Left renal pelvis (tissue), 4 donors: ENCODE data around the gene DNAAF8. TPM values are rescaled to one million over a fixed set of nuclear protein-coding genes. Genes with fewer than 3 reads are reported as not detected.

ENCODE experiments used
- DNase-seq, 4 donors: peaks; one replicate each; pipeline ENCODE4 v3.0.0-alpha.2; 2013; ENCODE audit warnings: low read depth in 4 of 4, low spot score in 3 of 4
- polyA plus RNA-seq, 4 donors: library from polyadenylated mRNA; unstranded; fragments of 120-200 nt; gene quantifications; one replicate each; pipeline ENCODE4 v1.2.1, GENCODE V29; 2013; ENCODE audit not compliant: insufficient read length in 4 of 4

Gene DNAAF8
- polyA plus RNA-seq, 4 donors, result 0.86 to 2.3 (median 2.0) TPM

GRCh38 chr16:4694642-4695451 is 39.5 kb upstream of the DNAAF8 start:
- no peak for DNase-seq

- no peak for DNase-seq
Measured at GRCh38 chr16:4695473-4696171, 38.7 kb upstream of the DNAAF8 start.

GRCh38 chr16:4696172-4696904 is 38.0 kb upstream of the DNAAF8 start:
- no peak for DNase-seq

- no peak for DNase-seq
Measured at GRCh38 chr16:4696905-4697847, 37.2 kb upstream of the DNAAF8 start.

GRCh38 chr16:4697848-4698291 is 36.5 kb upstream of the DNAAF8 start:
- DNase-seq, result no peak

GRCh38 chr16:4698321-4699045 is 35.9 kb upstream of the DNAAF8 start:
- no peak for DNase-seq

GRCh38 chr16:4699046-4699556 is 35.2 kb upstream of the DNAAF8 start:
- DNase-seq, result no peak

- no peak for DNase-seq
Measured at GRCh38 chr16:4700380-4700996, 33.8 kb upstream of the DNAAF8 start.

GRCh38 chr16:4700997-4701743 is 33.2 kb upstream of the DNAAF8 start:
- DNase-seq, result no peak

- no peak for DNase-seq
Measured at GRCh38 chr16:4701791-4702465, 32.4 kb upstream of the DNAAF8 start.

- no peak for DNase-seq
Measured at GRCh38 chr16:4702466-4702808, 31.9 kb upstream of the DNAAF8 start.

GRCh38 chr16:4703906-4704305 is 30.4 kb upstream of the DNAAF8 start:
- DNase-seq, result no peak

- no peak for DNase-seq
Measured at GRCh38 chr16:4704491-4704890, 29.8 kb upstream of the DNAAF8 start.

GRCh38 chr16:4704913-4705312 is 29.4 kb upstream of the DNAAF8 start:
- DNase-seq, result no peak

- DNase-seq, result no peak
Measured at GRCh38 chr16:4706871-4707270, 27.5 kb upstream of the DNAAF8 start.

- DNase-seq, result no peak
Measured at GRCh38 chr16:4709481-4709880, 24.9 kb upstream of the DNAAF8 start.

GRCh38 chr16:4713663-4714501 is 20.5 kb upstream of the DNAAF8 start:
- DNase-seq, result no peak
